WERI-Rb-1 (cell line): ENCODE measurements around the gene CES2.

Source experiments
- DNase-seq: peaks from one replicate; pipeline ENCODE4 v3.0.0-alpha.2; 2020
- H3K27ac ChIP-seq: fragments of 250-450 bp; sonication (Bioruptor Pico); 2 replicates; pipeline ENCODE4 v1.5.1; 2020; ENCODE audit warnings: mild to moderate bottlenecking, moderate library complexity
- H3K27me3 ChIP-seq: fragments of 250-450 bp; sonication (Bioruptor Pico); 2 replicates; pipeline ENCODE4 v1.5.1; 2021; ENCODE audit warnings: mild to moderate bottlenecking, low read depth, moderate library complexity; ENCODE audit not compliant: insufficient read depth, severe bottlenecking
- H3K36me3 ChIP-seq: fragments of 250-450 bp; sonication (Bioruptor Pico); 2 replicates; pipeline ENCODE4 v1.5.1; 2020; ENCODE audit warnings: mild to moderate bottlenecking, moderate library complexity
- H3K4me3 ChIP-seq: 2 replicates; pipeline ENCODE4 v1.5.1; 2011; ENCODE audit warnings: low read depth, mild to moderate bottlenecking, control low read depth, low read length
- H3K9me3 ChIP-seq: fragments of 250-450 bp; sonication (Bioruptor Pico); 2 replicates; pipeline ENCODE4 v1.5.1; 2021; ENCODE audit warnings: mild to moderate bottlenecking, moderate library complexity; ENCODE audit not compliant: severe bottlenecking
- CTCF ChIP-seq: IDR thresholded peaks from 2 replicates; pipeline ENCODE4 v1.5.1; 2011; ENCODE audit warnings: low read depth, mild to moderate bottlenecking, control low read depth, inconsistent platforms, low read length

CES2 gene

GRCh38 chr16:66926961-66927436 is 8.3 kb upstream of the CES2 start:
- no peak for TF ChIP-seq CTCF
- Histone ChIP-seq H3K4me3 (no peak overlapping the region), H3K27me3 (no peaks in the 10 kb centered on the region), H3K27ac (peak overlapping the region; percentile 67), H3K36me3 (peaks cover 32% of the 10 kb centered on the region), H3K9me3 (no peaks in the 10 kb centered on the region)
- no peak for DNase-seq

DNA sequence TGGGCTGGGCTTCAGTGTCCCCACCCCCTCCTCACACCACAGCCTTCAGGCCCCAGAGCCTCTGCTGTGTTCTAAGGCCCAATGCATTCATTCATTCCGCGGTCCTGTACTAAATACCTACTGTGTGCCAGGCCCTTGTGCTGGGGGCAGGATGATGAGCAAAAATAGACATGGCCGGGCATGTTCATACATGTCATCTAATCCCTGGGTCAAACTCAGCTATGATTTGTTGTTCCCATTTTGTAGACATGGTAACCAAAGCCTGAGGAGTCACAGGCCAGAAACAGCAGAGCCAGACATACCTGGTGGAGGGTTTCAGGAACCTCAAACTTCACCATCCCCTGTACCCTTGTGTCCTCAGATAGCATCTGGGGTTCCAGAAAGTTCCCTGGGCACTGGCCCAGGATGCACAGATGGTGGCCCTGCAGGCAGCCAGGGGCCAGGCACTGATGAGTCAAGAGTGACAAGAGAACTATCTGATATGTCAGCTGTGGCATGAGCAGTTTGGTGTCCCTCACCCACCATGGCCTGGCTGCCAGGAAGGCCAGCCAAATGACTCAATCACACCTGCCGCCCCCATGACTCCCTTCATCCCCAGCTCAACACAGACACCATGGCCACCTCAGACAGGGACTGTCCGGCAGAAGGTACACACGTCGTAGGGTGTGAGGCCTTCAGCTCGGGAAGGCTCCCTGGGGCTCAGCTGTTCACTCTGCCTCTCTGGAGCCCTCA is 7.2 kb upstream of the CES2 start:
- peak overlapping the region; percentile 67 for H3K27ac ChIP-seq

GRCh38 chr16:66928702-66929388 is 6.5 kb upstream of the CES2 start:
- peak; percentile 84 for DNase-seq
- Histone ChIP-seq H3K4me3 (no peak overlapping the region), H3K27me3 (no peaks in the 10 kb centered on the region), H3K36me3 (peaks cover 20% of the 10 kb centered on the region), H3K9me3 (no peaks in the 10 kb centered on the region), H3K27ac (peak overlapping the region; percentile 67)
- TF ChIP-seq CTCF: peak; percentile 82

More for the DNA sequence above, 7.2 kb upstream of the CES2 start:
- TF ChIP-seq CTCF: no peak
- H3K9me3 ChIP-seq: no peaks in the 10 kb centered on the region
- no peak for DNase-seq
- peaks cover 28% of the 10 kb centered on the region for H3K36me3 ChIP-seq
- no peak overlapping the region for H3K4me3 ChIP-seq
- no peaks in the 10 kb centered on the region for H3K27me3 ChIP-seq

- H3K27ac ChIP-seq: no peak overlapping the region
- no peak overlapping the region for H3K4me3 ChIP-seq
- no peak for TF ChIP-seq CTCF
- H3K9me3 ChIP-seq: no peaks in the 10 kb centered on the region
- H3K36me3 ChIP-seq: peaks cover 15% of the 10 kb centered on the region
- no peaks in the 10 kb centered on the region for H3K27me3 ChIP-seq
- DNase-seq: peak; percentile 42
Measured at GRCh38 chr16:66930189-66930588, 5.1 kb upstream of the CES2 start.

- TF ChIP-seq CTCF: no peak
- no peak overlapping the region for H3K4me3 ChIP-seq
- H3K27ac ChIP-seq: no peak overlapping the region
- no peaks in the 10 kb centered on the region for H3K9me3 ChIP-seq
- H3K27me3 ChIP-seq: no peaks in the 10 kb centered on the region
- no peak for DNase-seq
- H3K36me3 ChIP-seq: peaks cover 15% of the 10 kb centered on the region
Measured at GRCh38 chr16:66931665-66932064, 3.7 kb upstream of the CES2 start.
